DOHH2 (cell line): ENCODE measurements around the gene SHANK2.

Experiments
- H3F3A ChIP-seq: fragments of 200-600 bp; sonication (generic), shearing (Covaris generic); 2 replicates; pipeline ENCODE4 v1.6.0; 2016; ENCODE audit warnings: antibody characterized with exemption, mild to moderate bottlenecking; ENCODE audit not compliant: control insufficient read depth, insufficient read depth
- H3K27ac ChIP-seq: fragments of 200-600 bp; sonication (generic); 2 replicates; pipeline ENCODE4 v1.5.1; 2014; ENCODE audit warnings: low read depth, mild to moderate bottlenecking, low read length, moderate library complexity
- H3K27me3 ChIP-seq: fragments of 200-600 bp; sonication (generic); 2 replicates; pipeline ENCODE4 v1.6.1; 2014; ENCODE audit warnings: mild to moderate bottlenecking, low read length, mixed read lengths; ENCODE audit not compliant: control insufficient read depth
- H3K36me3 ChIP-seq: fragments of 200-600 bp; sonication (generic); 2 replicates; pipeline ENCODE4 v1.6.1; 2014; ENCODE audit warnings: mild to moderate bottlenecking, low read length, moderate library complexity, mixed read lengths; ENCODE audit not compliant: control insufficient read depth
- H3K4me1 ChIP-seq: fragments of 200-600 bp; sonication (generic); 2 replicates; pipeline ENCODE4 v1.6.1; 2014; ENCODE audit warnings: mild to moderate bottlenecking, low read length, mixed read lengths; ENCODE audit not compliant: control insufficient read depth
- H3K4me2 ChIP-seq: fragments of 200-600 bp; sonication (generic); 2 replicates; pipeline ENCODE4 v1.6.0; 2014; ENCODE audit warnings: mild to moderate bottlenecking, low read length, moderate library complexity
- H3K4me3 ChIP-seq: fragments of 200-600 bp; sonication (generic); 2 replicates; pipeline ENCODE4 v1.5.1; 2014; ENCODE audit warnings: mild to moderate bottlenecking, low read length, mixed read lengths
- H3K79me2 ChIP-seq: fragments of 200-600 bp; sonication (generic); 2 replicates; pipeline ENCODE4 v1.6.1; 2014; ENCODE audit warnings: mild to moderate bottlenecking, low read length, mixed read lengths; ENCODE audit not compliant: control insufficient read depth
- H3K9me2 ChIP-seq: fragments of 200-600 bp; sonication (generic); replicated peaks from 2 replicates; pipeline ENCODE4 v1.6.1; 2014; ENCODE audit warnings: mild to moderate bottlenecking, low read length, mixed read lengths; ENCODE audit not compliant: control insufficient read depth
- H3K9me3 ChIP-seq: fragments of 200-600 bp; sonication (generic); 2 replicates; pipeline ENCODE4 v1.6.1; 2014; ENCODE audit warnings: antibody characterized with exemption, low read length, mixed read lengths; ENCODE audit not compliant: control insufficient read depth, insufficient read depth
- H4K20me1 ChIP-seq: fragments of 200-600 bp; sonication (generic); 2 replicates; pipeline ENCODE4 v1.6.0; 2014; ENCODE audit warnings: low read depth, mild to moderate bottlenecking, antibody characterized with exemption, low read length, moderate library complexity; ENCODE audit not compliant: control insufficient read depth, insufficient read depth
- CTCF ChIP-seq: fragments of 200-600 bp; sonication (generic); IDR thresholded peaks from one replicate; pipeline ENCODE4 v1.5.1; 2014; ENCODE audit warnings: antibody characterized with exemption, mild to moderate bottlenecking, low read depth, low read length; ENCODE audit not compliant: poor library complexity, severe bottlenecking
- EZH2phosphoT487 ChIP-seq: fragments of 200-600 bp; sonication (generic); IDR thresholded peaks from 2 replicates; pipeline ENCODE4 v1.6.1; 2017; ENCODE audit warnings: borderline replicate concordance, mild to moderate bottlenecking, antibody characterized with exemption, low read length, moderate library complexity, mixed read lengths

SHANK2 gene

GRCh38 chr11:71294846-71295600 is 42.6 kb upstream of the SHANK2 start:
- no peak overlapping the region for H3K4me2 ChIP-seq
- H3K4me1 ChIP-seq: no peaks in the 10 kb centered on the region
- TF ChIP-seq EZH2phosphoT487 (no peak), CTCF (no peak)
- H4K20me1 ChIP-seq: no peaks in the 10 kb centered on the region
- H3K9me3 ChIP-seq: no peaks in the 10 kb centered on the region; the same call in 1 of the 2 replicates
- H3K4me3 ChIP-seq: no peak overlapping the region
- no peaks in the 10 kb centered on the region for H3K36me3 ChIP-seq
- no peak overlapping the region for H3K27ac ChIP-seq
- H3F3A ChIP-seq: no peaks in the 10 kb centered on the region
- no peaks in the 10 kb centered on the region for H3K9me2 ChIP-seq
- no peaks in the 10 kb centered on the region for H3K79me2 ChIP-seq
- H3K27me3 ChIP-seq: no peaks in the 10 kb centered on the region

- H3F3A ChIP-seq: no peaks in the 10 kb centered on the region
- no peak overlapping the region for H3K4me2 ChIP-seq
- H3K27me3 ChIP-seq: no peaks in the 10 kb centered on the region
- no peak overlapping the region for H3K4me3 ChIP-seq
- no peaks in the 10 kb centered on the region for H4K20me1 ChIP-seq
- H3K27ac ChIP-seq: no peak overlapping the region
- no peak for TF ChIP-seq CTCF
- H3K9me2 ChIP-seq: no peaks in the 10 kb centered on the region
- no peaks in the 10 kb centered on the region for H3K79me2 ChIP-seq
- no peaks in the 10 kb centered on the region for H3K4me1 ChIP-seq
- no peaks in the 10 kb centered on the region for H3K36me3 ChIP-seq
- peaks cover 3% of the 10 kb centered on the region; the same call in 1 of the 2 replicates for H3K9me3 ChIP-seq
Measured at GRCh38 chr11:71293961-71294782, 41.8 kb upstream of the SHANK2 start.

- H3K4me3 ChIP-seq: no peak overlapping the region
- H3K36me3 ChIP-seq: no peaks in the 10 kb centered on the region
- no peaks in the 10 kb centered on the region for H3K9me2 ChIP-seq
- no peaks in the 10 kb centered on the region for H4K20me1 ChIP-seq
- no peak overlapping the region for H3K4me2 ChIP-seq
- H3K27ac ChIP-seq: no peak overlapping the region
- H3K27me3 ChIP-seq: no peaks in the 10 kb centered on the region; the same call in 1 of the 2 replicates
- H3F3A ChIP-seq: no peaks in the 10 kb centered on the region
- no peaks in the 10 kb centered on the region for H3K4me1 ChIP-seq
- TF ChIP-seq EZH2phosphoT487 (no peak), CTCF (no peak)
- H3K79me2 ChIP-seq: no peaks in the 10 kb centered on the region
- H3K9me3 ChIP-seq: 0 out of 2 replicates have a peak, but pooled peaks cover 3% of the 10 kb centered on the region
Measured at GRCh38 chr11:71286701-71287643, 34.6 kb upstream of the SHANK2 start.
